ENCODE results near the gene PARN.

The PARN gene

DNA sequence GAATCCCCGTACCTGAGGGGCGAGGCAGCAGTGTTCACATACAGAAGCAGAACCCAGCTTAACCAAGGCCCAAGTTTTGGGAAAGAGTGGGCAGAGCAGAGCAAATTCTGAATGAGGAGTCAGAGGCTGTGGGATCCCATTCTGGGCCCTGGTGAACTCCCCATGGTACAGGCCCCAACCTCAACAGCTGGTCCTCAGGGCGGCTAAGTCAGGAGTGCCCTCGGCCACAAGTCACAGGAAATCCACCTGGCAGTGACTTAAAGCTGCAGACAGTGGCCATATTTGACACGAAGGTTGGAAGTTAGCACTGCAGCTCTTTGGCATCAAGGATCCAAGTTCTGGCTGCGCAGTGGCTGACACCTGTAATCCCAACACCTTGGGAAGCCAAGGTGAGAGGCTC is 237.1 kb downstream of the PARN start:
- ChIA-PET POLR2A (no interaction called here), CTCF (interaction anchor here (2.2 kb wide), 1 partner anchor 15 kb away, joined by 4 read pairs; no protein-coding TSS in a partner anchor)
- H3K9me3 ChIP-seq (ENCODE audit: control insufficient read depth, insufficient read depth, low read depth, low read length) = no peaks in the 10 kb centered on the region
- no peaks in the 10 kb centered on the region for H3K4me1 ChIP-seq (ENCODE audit: control insufficient read depth, insufficient read depth, low read length)
- H3K4me3 ChIP-seq (ENCODE audit: low read depth, low read length) = no peak overlapping the region
- no peak overlapping the region for H3K27ac ChIP-seq (ENCODE audit: extremely low read depth, low read depth, low read length)
- no peaks in the 10 kb centered on the region for H3K36me3 ChIP-seq (ENCODE audit: control insufficient read depth in 2 of 2, insufficient read depth in 1 of 2, low read length in 2 of 2)
- TF ChIP-seq, protein P1, sequence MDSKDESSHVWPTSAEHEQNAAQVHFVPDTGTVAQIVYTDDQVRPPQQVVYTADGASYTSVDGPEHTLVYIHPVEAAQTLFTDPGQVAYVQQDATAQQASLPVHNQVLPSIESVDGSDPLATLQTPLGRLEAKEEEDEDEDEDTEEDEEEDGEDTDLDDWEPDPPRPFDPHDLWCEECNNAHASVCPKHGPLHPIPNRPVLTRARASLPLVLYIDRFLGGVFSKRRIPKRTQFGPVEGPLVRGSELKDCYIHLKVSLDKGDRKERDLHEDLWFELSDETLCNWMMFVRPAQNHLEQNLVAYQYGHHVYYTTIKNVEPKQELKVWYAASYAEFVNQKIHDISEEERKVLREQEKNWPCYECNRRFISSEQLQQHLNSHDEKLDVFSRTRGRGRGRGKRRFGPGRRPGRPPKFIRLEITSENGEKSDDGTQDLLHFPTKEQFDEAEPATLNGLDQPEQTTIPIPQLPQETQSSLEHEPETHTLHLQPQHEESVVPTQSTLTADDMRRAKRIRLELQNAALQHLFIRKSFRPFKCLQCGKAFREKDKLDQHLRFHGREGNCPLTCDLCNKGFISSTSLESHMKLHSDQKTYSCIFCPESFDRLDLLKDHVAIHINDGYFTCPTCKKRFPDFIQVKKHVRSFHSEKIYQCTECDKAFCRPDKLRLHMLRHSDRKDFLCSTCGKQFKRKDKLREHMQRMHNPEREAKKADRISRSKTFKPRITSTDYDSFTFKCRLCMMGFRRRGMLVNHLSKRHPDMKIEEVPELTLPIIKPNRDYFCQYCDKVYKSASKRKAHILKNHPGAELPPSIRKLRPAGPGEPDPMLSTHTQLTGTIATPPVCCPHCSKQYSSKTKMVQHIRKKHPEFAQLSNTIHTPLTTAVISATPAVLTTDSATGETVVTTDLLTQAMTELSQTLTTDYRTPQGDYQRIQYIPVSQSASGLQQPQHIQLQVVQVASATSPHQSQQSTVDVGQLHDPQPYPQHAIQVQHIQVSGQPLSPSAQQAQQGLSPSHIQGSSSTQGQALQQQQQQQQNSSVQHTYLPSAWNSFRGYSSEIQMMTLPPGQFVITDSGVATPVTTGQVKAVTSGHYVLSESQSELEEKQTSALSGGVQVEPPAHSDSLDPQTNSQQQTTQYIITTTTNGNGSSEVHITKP (tag by site-specific recombination; IDR thresholded peaks at IDR 0.05) = no peak
- no peak for TF ChIP-seq PRDM1 (tag by site-specific recombination; IDR thresholded peaks at IDR 0.05)
- no peak for TF ChIP-seq SALL2 (tag by site-specific recombination; IDR thresholded peaks at IDR 0.05; ENCODE audit: borderline replicate concordance)
- TF ChIP-seq ZNF211 (tag by site-specific recombination; IDR thresholded peaks at IDR 0.05; ENCODE audit: low read depth) = no peak
- no peak for TF ChIP-seq HOXA7 (CRISPR knock-in tag; IDR thresholded peaks at IDR 0.05; ENCODE audit: borderline replicate concordance)
- TF ChIP-seq, protein P2, sequence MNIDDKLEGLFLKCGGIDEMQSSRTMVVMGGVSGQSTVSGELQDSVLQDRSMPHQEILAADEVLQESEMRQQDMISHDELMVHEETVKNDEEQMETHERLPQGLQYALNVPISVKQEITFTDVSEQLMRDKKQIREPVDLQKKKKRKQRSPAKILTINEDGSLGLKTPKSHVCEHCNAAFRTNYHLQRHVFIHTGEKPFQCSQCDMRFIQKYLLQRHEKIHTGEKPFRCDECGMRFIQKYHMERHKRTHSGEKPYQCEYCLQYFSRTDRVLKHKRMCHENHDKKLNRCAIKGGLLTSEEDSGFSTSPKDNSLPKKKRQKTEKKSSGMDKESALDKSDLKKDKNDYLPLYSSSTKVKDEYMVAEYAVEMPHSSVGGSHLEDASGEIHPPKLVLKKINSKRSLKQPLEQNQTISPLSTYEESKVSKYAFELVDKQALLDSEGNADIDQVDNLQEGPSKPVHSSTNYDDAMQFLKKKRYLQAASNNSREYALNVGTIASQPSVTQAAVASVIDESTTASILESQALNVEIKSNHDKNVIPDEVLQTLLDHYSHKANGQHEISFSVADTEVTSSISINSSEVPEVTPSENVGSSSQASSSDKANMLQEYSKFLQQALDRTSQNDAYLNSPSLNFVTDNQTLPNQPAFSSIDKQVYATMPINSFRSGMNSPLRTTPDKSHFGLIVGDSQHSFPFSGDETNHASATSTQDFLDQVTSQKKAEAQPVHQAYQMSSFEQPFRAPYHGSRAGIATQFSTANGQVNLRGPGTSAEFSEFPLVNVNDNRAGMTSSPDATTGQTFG (tag by site-specific recombination; IDR thresholded peaks at IDR 0.05; ENCODE audit: borderline replicate concordance) = no peak
- no peak for TF ChIP-seq ZNF624 (tag by site-specific recombination; IDR thresholded peaks at IDR 0.05)
- TF ChIP-seq ZNF658 (tag by site-specific recombination; IDR thresholded peaks at IDR 0.05) = no peak

- TF ChIP-seq ZBTB6 (tag by site-specific recombination; IDR thresholded peaks at IDR 0.05) = no peak
- Histone ChIP-seq H3K9me3 (ENCODE audit: control insufficient read depth, insufficient read depth, low read depth, low read length) (no peaks in the 10 kb centered on the region), H3K4me1 (ENCODE audit: control insufficient read depth, insufficient read depth, low read length) (no peaks in the 10 kb centered on the region), H3K36me3 (ENCODE audit: control insufficient read depth in 2 of 2, insufficient read depth in 1 of 2, low read length in 2 of 2) (no peaks in the 10 kb centered on the region), H3K4me3 (ENCODE audit: low read depth, low read length) (no peak overlapping the region), H3K27ac (ENCODE audit: extremely low read depth, low read depth, low read length) (no peak overlapping the region)
- CTCF ChIA-PET = no interaction called here
- POLR2A ChIA-PET = no interaction called here
Measured at GRCh38 chr16:14389359-14389758, 240.7 kb downstream of the PARN start.

DNA sequence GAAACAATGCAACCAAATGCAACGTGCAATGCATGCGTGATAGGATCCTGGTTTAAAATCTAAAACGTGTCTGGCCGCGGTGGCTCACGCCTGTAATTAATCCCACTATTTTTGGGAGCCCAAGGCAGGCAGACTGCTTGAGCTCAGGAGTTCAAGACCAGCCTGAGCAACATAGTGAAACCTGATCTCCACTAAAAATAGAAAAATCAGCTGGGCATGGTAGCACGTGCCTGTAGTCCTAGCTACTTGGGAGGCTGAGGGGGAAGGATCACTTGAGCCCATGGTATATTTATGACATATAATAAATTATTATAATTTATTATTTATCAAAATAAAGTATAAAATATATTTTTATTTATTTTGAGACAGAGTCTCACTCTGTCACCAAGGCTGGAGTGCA is 241.8 kb downstream of the PARN start:
- POLR2A ChIA-PET = no interaction called here
- CTCF ChIA-PET = no interaction called here
- Histone ChIP-seq H3K4me1 (ENCODE audit: control insufficient read depth, insufficient read depth, low read length) (no peaks in the 10 kb centered on the region), H3K4me3 (ENCODE audit: low read depth, low read length) (no peak overlapping the region), H3K36me3 (ENCODE audit: control insufficient read depth in 2 of 2, insufficient read depth in 1 of 2, low read length in 2 of 2) (no peaks in the 10 kb centered on the region), H3K9me3 (ENCODE audit: control insufficient read depth, insufficient read depth, low read depth, low read length) (no peaks in the 10 kb centered on the region), H3K27ac (ENCODE audit: extremely low read depth, low read depth, low read length) (no peak overlapping the region)
- TF ChIP-seq ZBTB44 (tag by site-specific recombination; IDR thresholded peaks at IDR 0.05) (peak; percentile 76), ZNF416 (tag by site-specific recombination; IDR thresholded peaks at IDR 0.05) (no peak)

All from HEK293 (cell line).